GM23338 (cell line): ENCODE data around the gene DUOX1. TPM values are rescaled to one million over a fixed set of nuclear protein-coding genes. Genes with fewer than 3 reads are reported as not detected.

ENCODE experiments used
- ATAC-seq: fragments of 200-7000 bp; cut with Tn5 transposase; 3 replicates; pipeline ENCODE4 v1.9.1; 2020
- DNase-seq: peaks from one replicate; pipeline ENCODE4 v3.0.0-alpha.2; 2015; ENCODE audit warnings: low spot score
- H2AFZ ChIP-seq: fragments of 200-600 bp; sonication (generic); 2 replicates; pipeline ENCODE4 v1.8.0; 2016; ENCODE audit warnings: antibody characterized with exemption, mild to moderate bottlenecking, moderate library complexity
- H3F3A ChIP-seq: fragments of 200-600 bp; sonication (generic); replicated peaks from 2 replicates; pipeline ENCODE4 v1.8.0; 2017; ENCODE audit warnings: antibody characterized with exemption, mixed run types, low read depth
- H3K27ac ChIP-seq: fragments of 200-600 bp; sonication (generic); 2 replicates; pipeline ENCODE4 v1.6.1; 2016; ENCODE audit warnings: low read depth
- H3K27me3 ChIP-seq: fragments of 200-600 bp; sonication (generic); 2 replicates; pipeline ENCODE4 v1.8.0; 2016; ENCODE audit warnings: mild to moderate bottlenecking, mixed run types, moderate library complexity; ENCODE audit not compliant: insufficient read depth
- H3K36me3 ChIP-seq: fragments of 200-600 bp; sonication (generic); 2 replicates; pipeline ENCODE4 v1.8.0; 2016; ENCODE audit warnings: mild to moderate bottlenecking; ENCODE audit not compliant: insufficient read depth
- H3K4me1 ChIP-seq: fragments of 200-600 bp; sonication (generic); 2 replicates; pipeline ENCODE4 v1.8.0; 2016; ENCODE audit warnings: mild to moderate bottlenecking, moderate library complexity; ENCODE audit not compliant: insufficient read depth
- H3K4me2 ChIP-seq: fragments of 200-600 bp; sonication (generic); 2 replicates; pipeline ENCODE4 v1.7.1; 2017; ENCODE audit warnings: mixed run types
- H3K4me3 ChIP-seq: fragments of 200-600 bp; sonication (generic); 2 replicates; pipeline ENCODE4 v1.6.1; 2016; ENCODE audit warnings: mixed run types
- H3K79me2 ChIP-seq: fragments of 200-600 bp; sonication (generic); replicated peaks from 2 replicates; pipeline ENCODE4 v1.8.0; 2017; ENCODE audit warnings: mild to moderate bottlenecking; ENCODE audit not compliant: insufficient read depth
- H3K9me2 ChIP-seq: fragments of 200-600 bp; sonication (generic); 2 replicates; pipeline ENCODE4 v1.8.0; 2017; ENCODE audit not compliant: insufficient read depth
- H4K20me1 ChIP-seq: fragments of 200-600 bp; sonication (generic); replicated peaks from 2 replicates; pipeline ENCODE4 v1.8.0; 2017; ENCODE audit warnings: mild to moderate bottlenecking; ENCODE audit not compliant: insufficient read depth
- H3K27ac Mint-ChIP-seq: 2 replicates; pipeline ENCODE4 v1.8.0; 2020; ENCODE audit warnings: inconsistent platforms, mild to moderate bottlenecking, moderate library complexity, mixed read lengths
- H3K27me3 Mint-ChIP-seq: 3 replicates; pipeline ENCODE4 v1.8.0; 2022; ENCODE audit warnings: low read depth, mild to moderate bottlenecking, moderate library complexity, mixed read lengths, inconsistent platforms; ENCODE audit not compliant: insufficient read depth, poor library complexity
- H3K36me3 Mint-ChIP-seq: 3 replicates; pipeline ENCODE4 v1.8.0; 2021; ENCODE audit warnings: low read depth, mild to moderate bottlenecking, inconsistent platforms, moderate library complexity, mixed read lengths
- H3K4me1 Mint-ChIP-seq: 3 replicates; pipeline ENCODE4 v1.8.0; 2020; ENCODE audit warnings: mild to moderate bottlenecking, inconsistent platforms, mixed read lengths
- H3K4me3 Mint-ChIP-seq: 3 replicates; pipeline ENCODE4 v1.8.0; 2021; ENCODE audit warnings: moderate library complexity, mild to moderate bottlenecking, inconsistent platforms, mixed read lengths
- H3K9me3 Mint-ChIP-seq: 3 replicates; pipeline ENCODE4 v1.8.0; 2020; ENCODE audit warnings: moderate library complexity, mild to moderate bottlenecking, inconsistent platforms, mixed read lengths
- CREB1 ChIP-seq: fragments of 250-450 bp; sonication (Bioruptor Pico); IDR thresholded peaks from 2 replicates; pipeline ENCODE4 v1.5.0; 2020; ENCODE audit warnings: low read depth, mild to moderate bottlenecking, moderate library complexity
- CTCF ChIP-seq, 2 experiments: fragments of 200-600 bp in 1 of 2; sonication (generic) in 1 of 2; conservative IDR thresholded peaks; 2 replicates each; pipeline versions ENCODE4 v1.5.1 to v1.6.1; 2016 to 2017; ENCODE audit warnings: antibody characterized with exemption in 2 of 2, low read depth in 2 of 2, mild to moderate bottlenecking in 2 of 2, moderate library complexity in 1 of 2
- EZH2 ChIP-seq: fragments of 200-600 bp; sonication (generic); IDR thresholded peaks from one replicate; pipeline ENCODE4 v1.8.0; 2017; ENCODE audit warnings: antibody characterized with exemption, mild to moderate bottlenecking, low read depth; ENCODE audit not compliant: unreplicated experiment
- EZH2phosphoT487 ChIP-seq: fragments of 200-600 bp; sonication (generic); IDR thresholded peaks from one replicate; pipeline ENCODE4 v1.8.1; 2018; ENCODE audit warnings: antibody characterized with exemption; ENCODE audit not compliant: unreplicated experiment
- JUNB ChIP-seq: IDR thresholded peaks from one replicate; pipeline ENCODE4 v1.6.1; 2016; ENCODE audit warnings: antibody characterized with exemption; ENCODE audit not compliant: unreplicated experiment
- NANOG ChIP-seq: IDR thresholded peaks from 2 replicates; pipeline ENCODE4 v1.6.1; 2016; ENCODE audit warnings: antibody characterized with exemption, borderline replicate concordance
- POLR2AphosphoS5 ChIP-seq: IDR thresholded peaks from 2 replicates; pipeline ENCODE4 v1.6.1; 2016; ENCODE audit warnings: antibody characterized with exemption, low read depth
- REST ChIP-seq: IDR thresholded peaks from one replicate; pipeline ENCODE4 v1.6.1; 2018; ENCODE audit warnings: antibody characterized with exemption; ENCODE audit not compliant: unreplicated experiment
- STAT1 ChIP-seq: IDR thresholded peaks from one replicate; pipeline ENCODE4 v1.6.1; 2016; ENCODE audit warnings: antibody characterized with exemption; ENCODE audit not compliant: unreplicated experiment
- ZNF114 ChIP-seq: fragments of 250-450 bp; sonication (Bioruptor Pico); IDR thresholded peaks from 2 replicates; pipeline ENCODE4 v1.5.0; 2020; ENCODE audit warnings: mild to moderate bottlenecking, moderate library complexity
- ZNF331 ChIP-seq: fragments of 250-450 bp; sonication (Bioruptor Pico); IDR thresholded peaks from 2 replicates; pipeline ENCODE4 v1.5.0; 2020; ENCODE audit warnings: low read depth, mild to moderate bottlenecking, moderate library complexity
- polyA plus RNA-seq: library from polyadenylated mRNA; unstranded; fragments of >200 nt; fragmentation: Nextera tagmentation; extraction: Ambion mirVana; gene quantifications from 2 replicates; pipeline ENCODE4 v1.2.1, GENCODE V29; 2016
- total RNA-seq: library from RNA; depleted of rRNA; stranded (reverse); fragments of >200 nt; shearing (Covaris generic); gene quantifications from 2 replicates; pipeline ENCODE4 v1.2.3, GENCODE V29; 2014
- TF ChIP-seq, protein P1 (sequence below): IDR thresholded peaks from 2 replicates; pipeline ENCODE4 v1.6.1; 2016; ENCODE audit warnings: antibody characterized with exemption
- TF ChIP-seq, protein P2 (sequence below): fragments of 250-450 bp; sonication (Bioruptor Pico); IDR thresholded peaks from 2 replicates; pipeline ENCODE4 v1.5.0; 2020; ENCODE audit warnings: mild to moderate bottlenecking, moderate library complexity

DUOX1 gene
- total and polyA plus RNA-seq, 2 experiments from 2014 or later, result 0.69 to 0.73 TPM

- no peak overlapping the region; the same call in 1 of the 2 replicates for H2AFZ ChIP-seq
- H3K4me2 ChIP-seq, result no peak overlapping the region
- peaks cover 1% of the 10 kb centered on the region for H3K27me3 Mint-ChIP-seq
- no peaks in the 10 kb centered on the region for H4K20me1 ChIP-seq
- H3K27ac ChIP-seq, result no peak overlapping the region
- no peak for ATAC-seq
- no peak overlapping the region for H3K4me3 Mint-ChIP-seq
- H3K36me3 Mint-ChIP-seq, result no peaks in the 10 kb centered on the region
- no peaks in the 10 kb centered on the region for H3K4me1 Mint-ChIP-seq
- DNase-seq, result no peak
- H3K27ac Mint-ChIP-seq, result no peak overlapping the region
- H3K36me3 ChIP-seq, result no peaks in the 10 kb centered on the region
- no peaks in the 10 kb centered on the region for H3K9me2 ChIP-seq
- no peaks in the 10 kb centered on the region for H3K79me2 ChIP-seq
- TF ChIP-seq NANOG (no peak), EZH2 (no peak), CREB1 (no peak), REST (no peak), ZNF331 (CRISPR knock-in tag) (no peak), STAT1 (no peak), ZNF114 (no peak), JUNB (no peak), POLR2AphosphoS5 (no peak), CTCF (conservative IDR thresholded peaks at IDR 0.05; ENCODE audit: low read depth in 2 of 2) (no peak), EZH2phosphoT487 (no peak)
- TF ChIP-seq, protein P1, sequence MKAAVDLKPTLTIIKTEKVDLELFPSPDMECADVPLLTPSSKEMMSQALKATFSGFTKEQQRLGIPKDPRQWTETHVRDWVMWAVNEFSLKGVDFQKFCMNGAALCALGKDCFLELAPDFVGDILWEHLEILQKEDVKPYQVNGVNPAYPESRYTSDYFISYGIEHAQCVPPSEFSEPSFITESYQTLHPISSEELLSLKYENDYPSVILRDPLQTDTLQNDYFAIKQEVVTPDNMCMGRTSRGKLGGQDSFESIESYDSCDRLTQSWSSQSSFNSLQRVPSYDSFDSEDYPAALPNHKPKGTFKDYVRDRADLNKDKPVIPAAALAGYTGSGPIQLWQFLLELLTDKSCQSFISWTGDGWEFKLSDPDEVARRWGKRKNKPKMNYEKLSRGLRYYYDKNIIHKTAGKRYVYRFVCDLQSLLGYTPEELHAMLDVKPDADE, result no peak
- TF ChIP-seq, protein P2, sequence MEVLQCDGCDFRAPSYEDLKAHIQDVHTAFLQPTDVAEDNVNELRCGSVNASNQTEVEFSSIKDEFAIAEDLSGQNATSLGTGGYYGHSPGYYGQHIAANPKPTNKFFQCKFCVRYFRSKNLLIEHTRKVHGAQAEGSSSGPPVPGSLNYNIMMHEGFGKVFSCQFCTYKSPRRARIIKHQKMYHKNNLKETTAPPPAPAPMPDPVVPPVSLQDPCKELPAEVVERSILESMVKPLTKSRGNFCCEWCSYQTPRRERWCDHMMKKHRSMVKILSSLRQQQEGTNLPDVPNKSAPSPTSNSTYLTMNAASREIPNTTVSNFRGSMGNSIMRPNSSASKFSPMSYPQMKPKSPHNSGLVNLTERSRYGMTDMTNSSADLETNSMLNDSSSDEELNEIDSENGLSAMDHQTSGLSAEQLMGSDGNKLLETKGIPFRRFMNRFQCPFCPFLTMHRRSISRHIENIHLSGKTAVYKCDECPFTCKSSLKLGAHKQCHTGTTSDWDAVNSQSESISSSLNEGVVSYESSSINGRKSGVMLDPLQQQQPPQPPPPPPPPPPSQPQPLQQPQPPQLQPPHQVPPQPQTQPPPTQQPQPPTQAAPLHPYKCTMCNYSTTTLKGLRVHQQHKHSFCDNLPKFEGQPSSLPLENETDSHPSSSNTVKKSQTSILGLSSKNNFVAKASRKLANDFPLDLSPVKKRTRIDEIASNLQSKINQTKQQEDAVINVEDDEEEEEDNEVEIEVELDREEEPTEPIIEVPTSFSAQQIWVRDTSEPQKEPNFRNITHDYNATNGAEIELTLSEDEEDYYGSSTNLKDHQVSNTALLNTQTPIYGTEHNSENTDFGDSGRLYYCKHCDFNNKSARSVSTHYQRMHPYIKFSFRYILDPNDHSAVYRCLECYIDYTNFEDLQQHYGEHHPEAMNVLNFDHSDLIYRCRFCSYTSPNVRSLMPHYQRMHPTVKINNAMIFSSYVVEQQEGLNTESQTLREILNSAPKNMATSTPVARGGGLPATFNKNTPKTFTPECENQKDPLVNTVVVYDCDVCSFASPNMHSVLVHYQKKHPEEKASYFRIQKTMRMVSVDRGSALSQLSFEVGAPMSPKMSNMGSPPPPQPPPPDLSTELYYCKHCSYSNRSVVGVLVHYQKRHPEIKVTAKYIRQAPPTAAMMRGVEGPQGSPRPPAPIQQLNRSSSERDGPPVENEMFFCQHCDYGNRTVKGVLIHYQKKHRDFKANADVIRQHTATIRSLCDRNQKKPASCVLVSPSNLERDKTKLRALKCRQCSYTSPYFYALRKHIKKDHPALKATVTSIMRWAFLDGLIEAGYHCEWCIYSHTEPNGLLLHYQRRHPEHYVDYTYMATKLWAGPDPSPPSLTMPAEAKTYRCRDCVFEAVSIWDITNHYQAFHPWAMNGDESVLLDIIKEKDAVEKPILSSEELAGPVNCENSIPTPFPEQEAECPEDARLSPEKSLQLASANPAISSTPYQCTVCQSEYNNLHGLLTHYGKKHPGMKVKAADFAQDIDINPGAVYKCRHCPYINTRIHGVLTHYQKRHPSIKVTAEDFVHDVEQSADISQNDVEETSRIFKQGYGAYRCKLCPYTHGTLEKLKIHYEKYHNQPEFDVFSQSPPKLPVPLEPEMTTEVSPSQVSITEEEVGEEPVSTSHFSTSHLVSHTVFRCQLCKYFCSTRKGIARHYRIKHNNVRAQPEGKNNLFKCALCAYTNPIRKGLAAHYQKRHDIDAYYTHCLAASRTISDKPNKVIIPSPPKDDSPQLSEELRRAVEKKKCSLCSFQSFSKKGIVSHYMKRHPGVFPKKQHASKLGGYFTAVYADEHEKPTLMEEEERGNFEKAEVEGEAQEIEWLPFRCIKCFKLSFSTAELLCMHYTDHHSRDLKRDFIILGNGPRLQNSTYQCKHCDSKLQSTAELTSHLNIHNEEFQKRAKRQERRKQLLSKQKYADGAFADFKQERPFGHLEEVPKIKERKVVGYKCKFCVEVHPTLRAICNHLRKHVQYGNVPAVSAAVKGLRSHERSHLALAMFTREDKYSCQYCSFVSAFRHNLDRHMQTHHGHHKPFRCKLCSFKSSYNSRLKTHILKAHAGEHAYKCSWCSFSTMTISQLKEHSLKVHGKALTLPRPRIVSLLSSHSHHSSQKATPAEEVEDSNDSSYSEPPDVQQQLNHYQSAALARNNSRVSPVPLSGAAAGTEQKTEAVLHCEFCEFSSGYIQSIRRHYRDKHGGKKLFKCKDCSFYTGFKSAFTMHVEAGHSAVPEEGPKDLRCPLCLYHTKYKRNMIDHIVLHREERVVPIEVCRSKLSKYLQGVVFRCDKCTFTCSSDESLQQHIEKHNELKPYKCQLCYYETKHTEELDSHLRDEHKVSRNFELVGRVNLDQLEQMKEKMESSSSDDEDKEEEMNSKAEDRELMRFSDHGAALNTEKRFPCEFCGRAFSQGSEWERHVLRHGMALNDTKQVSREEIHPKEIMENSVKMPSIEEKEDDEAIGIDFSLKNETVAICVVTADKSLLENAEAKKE (CRISPR knock-in tag), result no peak
- H3K27me3 ChIP-seq, result no peaks in the 10 kb centered on the region
- no peaks in the 10 kb centered on the region for H3K4me1 ChIP-seq
- H3K9me3 Mint-ChIP-seq, result no peaks in the 10 kb centered on the region
- H3K4me3 ChIP-seq, result no peak overlapping the region
- no peaks in the 10 kb centered on the region for H3F3A ChIP-seq
These were observed 45.6 kb upstream of the DUOX1 start for GRCh38 chr15:45084163-45084562.
